Right atrium auricular region (tissue), 2 donors: ENCODE measurements around the gene SMG9. TPM values are rescaled to one million over a fixed set of nuclear protein-coding genes. Genes with fewer than 3 reads are reported as not detected.

Source experiments
- DNase-seq: peaks from one replicate; pipeline ENCODE4 v3.0.0-alpha.2; 2019; ENCODE audit warnings: low spot score
- H3K27ac ChIP-seq, 2 donors: fragments of 200-600 bp; sonication (generic); 1 replicate in 1 of 2; 2 replicates in 1 of 2; pipeline ENCODE4 v1.5.1; 2016 to 2019
- H3K27me3 ChIP-seq, 2 donors: fragments of 200-600 bp; sonication (generic); one replicate each; pipeline versions ENCODE4 v1.5.1 to v1.6.0; 2017 to 2019
- H3K36me3 ChIP-seq: fragments of 200-600 bp; sonication (generic); one replicate; pipeline ENCODE4 v1.5.1; 2016
- H3K4me1 ChIP-seq, 2 donors: fragments of 200-600 bp; sonication (generic); one replicate each; pipeline versions ENCODE4 v1.5.1 to v1.6.0; 2017 to 2019
- H3K4me3 ChIP-seq, 2 donors: fragments of 200-600 bp; sonication (generic); 1 replicate in 1 of 2; 2 replicates in 1 of 2; pipeline ENCODE4 v1.5.1; 2017 to 2019; ENCODE audit warnings: mild to moderate bottlenecking in 1 of 2, moderate library complexity in 1 of 2
- H3K9me3 ChIP-seq, 2 donors: fragments of 200-600 bp; sonication (generic); one replicate each; pipeline ENCODE4 v1.5.1; 2019
- CTCF ChIP-seq, 2 donors: fragments of 200-600 bp; sonication (generic); IDR thresholded peaks; one replicate each; pipeline ENCODE4 v1.5.1; 2019; ENCODE audit warnings: antibody characterized with exemption in 2 of 2
- total RNA-seq, 2 donors: library from RNA; depleted of rRNA; stranded (reverse); fragments of >200 nt; gene quantifications; one replicate each; pipeline ENCODE4 v1.1.0, GENCODE V29; 2016

Gene SMG9
- total RNA-seq, 2 donors from 2014 or later: 8.0 to 11.0 TPM

GRCh38 chr19:43726736-43727592 lies 27.8 kb downstream of the SMG9 start:
- peaks cover 27% of the 10 kb centered on the region for H3K36me3 ChIP-seq
- H3K4me1 ChIP-seq: peaks cover 0 to 9% of the 10 kb centered on the region in 2 donors
- no peak for DNase-seq
- no peaks in the 10 kb centered on the region for H3K9me3 ChIP-seq
- peak overlapping the region in 1 of 2 donors; percentile 46 for H3K27ac ChIP-seq
- no peaks in the 10 kb centered on the region for H3K27me3 ChIP-seq
- no peak overlapping the region for H3K4me3 ChIP-seq
- TF ChIP-seq CTCF (IDR thresholded peaks at IDR 0.05): no peak

GRCh38 chr19:43725468-43725867 lies 29.3 kb downstream of the SMG9 start:
- H3K9me3 ChIP-seq: no peaks in the 10 kb centered on the region
- peaks cover 12% of the 10 kb centered on the region for H3K36me3 ChIP-seq
- no peak for TF ChIP-seq CTCF (IDR thresholded peaks at IDR 0.05)
- H3K4me1 ChIP-seq: peaks cover 0 to 9% of the 10 kb centered on the region in 2 donors
- H3K4me3 ChIP-seq: no peak overlapping the region
- no peak for DNase-seq
- H3K27ac ChIP-seq: peak overlapping the region in 1 of 2 donors; percentile 23
- H3K27me3 ChIP-seq: no peaks in the 10 kb centered on the region

- Histone ChIP-seq H3K9me3 (no peaks in the 10 kb centered on the region), H3K4me3 (no peak overlapping the region), H3K27ac (no peak overlapping the region), H3K4me1 (peaks cover 0 to 9% of the 10 kb centered on the region in 2 donors), H3K27me3 (no peaks in the 10 kb centered on the region), H3K36me3 (peaks cover 12% of the 10 kb centered on the region)
- no peak for DNase-seq
- TF ChIP-seq CTCF (IDR thresholded peaks at IDR 0.05): no peak
These were observed 29.9 kb downstream of the SMG9 start for GRCh38 chr19:43724896-43725295.

- Histone ChIP-seq H3K27me3 (no peaks in the 10 kb centered on the region), H3K27ac (no peak overlapping the region), H3K9me3 (no peaks in the 10 kb centered on the region), H3K36me3 (peaks cover 4% of the 10 kb centered on the region), H3K4me3 (no peak overlapping the region), H3K4me1 (peaks cover 0 to 9% of the 10 kb centered on the region in 2 donors)
- no peak for DNase-seq
- no peak for TF ChIP-seq CTCF (IDR thresholded peaks at IDR 0.05)
These were observed 31.2 kb downstream of the SMG9 start for GRCh38 chr19:43723588-43723987.

GRCh38 chr19:43721469-43722048 lies 33.2 kb downstream of the SMG9 start:
- no peaks in the 10 kb centered on the region for H3K36me3 ChIP-seq
- H3K4me1 ChIP-seq: peaks cover 0 to under 1% of the 10 kb centered on the region in 2 donors
- no peak overlapping the region for H3K4me3 ChIP-seq
- no peaks in the 10 kb centered on the region for H3K9me3 ChIP-seq
- H3K27me3 ChIP-seq: no peaks in the 10 kb centered on the region
- no peak for DNase-seq
- no peak for TF ChIP-seq CTCF (IDR thresholded peaks at IDR 0.05)
- no peak overlapping the region for H3K27ac ChIP-seq
